SH-SY5Y (cell line): Measurements from ENCODE around the gene KIF18B.

Source experiments
- GATA2 ChIP-seq: IDR thresholded peaks from 2 replicates; pipeline ENCODE4 v1.6.1; 2011; ENCODE audit warnings: mild to moderate bottlenecking, low read depth, low read length
- GATA3 ChIP-seq: IDR thresholded peaks from 2 replicates; pipeline ENCODE4 v1.6.1; 2011; ENCODE audit warnings: low read depth, mild to moderate bottlenecking, low read length, moderate library complexity

The KIF18B gene

GRCh38 chr17:44904001-44904984 is 43.3 kb downstream of the KIF18B start:
- no peak for TF ChIP-seq GATA3
- TF ChIP-seq GATA2, result no peak

- TF ChIP-seq GATA2, result no peak
- no peak for TF ChIP-seq GATA3
These were observed 44.4 kb downstream of the KIF18B start for GRCh38 chr17:44903012-44903685.

GRCh38 chr17:44902135-44902760 is 45.3 kb downstream of the KIF18B start:
- TF ChIP-seq GATA2, result no peak
- TF ChIP-seq GATA3, result no peak

GRCh38 chr17:44901411-44901921 is 46.1 kb downstream of the KIF18B start:
- no peak for TF ChIP-seq GATA2
- no peak for TF ChIP-seq GATA3

GRCh38 chr17:44900894-44901293 is 46.7 kb downstream of the KIF18B start:
- TF ChIP-seq GATA3, result no peak
- TF ChIP-seq GATA2, result no peak

GRCh38 chr17:44899074-44899782 is 48.3 kb downstream of the KIF18B start, which contains the start of gene EFTUD2:
EFTUD2 (minus strand) TSS chr17:44899445; CDS start chr17:44894521, 4,924 bp downstream.
- no peak for TF ChIP-seq GATA2
- TF ChIP-seq GATA3, result no peak

- TF ChIP-seq GATA3 (no peak), GATA2 (no peak)
These were observed 48.9 kb downstream of the KIF18B start for GRCh38 chr17:44898768-44899073.

GRCh38 chr17:44894642-44895041 is 52.9 kb downstream of the KIF18B start:
- TF ChIP-seq GATA2 (no peak), GATA3 (no peak)

- no peak for TF ChIP-seq GATA2
- TF ChIP-seq GATA3, result no peak
These were observed 55.3 kb downstream of the KIF18B start for GRCh38 chr17:44892250-44892649.

GRCh38 chr17:44889003-44889402 is 58.6 kb downstream of the KIF18B start:
- TF ChIP-seq GATA3, result no peak
- TF ChIP-seq GATA2, result no peak

- no peak for TF ChIP-seq GATA3
- no peak for TF ChIP-seq GATA2
These were observed 59.3 kb downstream of the KIF18B start for GRCh38 chr17:44887971-44888954.

GRCh38 chr17:44887016-44887415 is 60.6 kb downstream of the KIF18B start:
- no peak for TF ChIP-seq GATA2
- TF ChIP-seq GATA3, result no peak
